Epithelial cell of esophagus (primary cell): ENCODE results near the gene OSBPL1A.

Source experiments
- DNase-seq: peaks from one replicate; pipeline ENCODE4 v3.0.0; 2010; ENCODE audit warnings: low read depth
- H3K4me3 ChIP-seq: 2 replicates; pipeline ENCODE4 v1.5.1; 2011; ENCODE audit warnings: mild to moderate bottlenecking, low read length, control low read depth
- CTCF ChIP-seq: IDR thresholded peaks from 2 replicates; pipeline ENCODE4 v1.5.1; 2011; ENCODE audit warnings: low read depth, mild to moderate bottlenecking, low read length, control low read depth, inconsistent platforms; ENCODE audit not compliant: insufficient read depth; ENCODE audit errors: missing control alignments

Gene OSBPL1A

GRCh38 chr18:24296276-24296675 lies 101.3 kb downstream of the OSBPL1A start:
- H3K4me3 ChIP-seq = no peak overlapping the region
- no peak for TF ChIP-seq CTCF
- no peak for DNase-seq

- TF ChIP-seq CTCF = no peak
- no peak for DNase-seq
These were observed 104.4 kb downstream of the OSBPL1A start for GRCh38 chr18:24293254-24293653.

GRCh38 chr18:24278591-24278990 lies 119.0 kb downstream of the OSBPL1A start:
- H3K4me3 ChIP-seq = no peak overlapping the region
- no peak for TF ChIP-seq CTCF
- no peak for DNase-seq

More at GRCh38 chr18:24293254-24293653, 104.4 kb downstream of the OSBPL1A start:
- H3K4me3 ChIP-seq = no peak overlapping the region

DNA sequence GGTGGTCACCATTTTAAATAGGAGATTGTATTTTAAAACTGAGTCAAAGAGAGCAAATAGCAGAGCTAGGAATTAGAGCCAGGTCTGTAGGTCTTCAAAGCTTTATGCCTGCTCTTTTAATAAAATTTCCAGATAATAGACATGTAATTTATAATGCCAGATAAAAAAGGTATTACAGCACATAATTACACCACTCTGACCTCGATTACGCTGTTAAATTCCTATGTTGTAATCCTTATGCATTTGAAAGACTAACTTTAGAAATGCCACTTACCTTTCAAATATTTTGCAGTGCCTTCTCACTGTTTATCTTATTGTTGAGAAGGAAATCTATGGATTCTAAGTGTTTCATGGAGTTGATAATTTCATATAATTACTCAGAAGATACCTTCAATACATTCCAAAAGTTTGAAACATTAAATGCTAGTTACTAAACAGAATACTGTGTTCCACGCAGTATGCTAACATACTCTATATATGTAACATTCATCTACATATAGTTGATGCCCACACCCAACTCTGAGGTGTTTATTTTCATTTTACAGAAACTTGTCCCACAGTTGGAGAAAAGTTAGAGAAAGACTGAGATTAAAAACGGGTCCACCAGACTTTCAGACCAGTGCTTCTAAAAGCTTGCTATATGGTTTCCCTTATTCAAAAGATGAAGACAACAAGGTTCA lies 120.0 kb downstream of the OSBPL1A start:
- H3K4me3 ChIP-seq = no peak overlapping the region
- no peak for DNase-seq
- no peak for TF ChIP-seq CTCF

GRCh38 chr18:24276994-24277393 lies 120.6 kb downstream of the OSBPL1A start:
- DNase-seq = no peak
- TF ChIP-seq CTCF = no peak
- H3K4me3 ChIP-seq = no peak overlapping the region

DNA sequence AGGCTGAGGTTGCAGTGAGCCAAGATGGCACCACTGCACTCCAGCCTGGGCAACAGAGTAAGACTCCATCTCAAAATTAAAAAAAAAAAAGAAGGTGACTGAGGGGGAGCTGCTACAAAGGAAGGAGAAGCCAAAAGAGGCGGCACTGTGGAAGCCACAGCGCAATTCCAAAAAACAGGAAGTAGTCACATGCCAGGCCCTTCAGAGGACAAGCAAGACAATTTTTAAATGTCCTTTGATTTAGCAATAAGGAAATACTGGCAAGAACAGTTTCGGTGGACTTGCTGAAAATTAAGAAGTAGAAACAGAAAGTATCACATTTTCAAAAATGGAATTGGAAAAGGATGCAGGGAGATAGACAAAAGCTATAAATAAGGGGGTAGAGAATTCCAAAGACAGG lies 122.8 kb downstream of the OSBPL1A start:
- H3K4me3 ChIP-seq = no peak overlapping the region
- no peak for TF ChIP-seq CTCF
- no peak for DNase-seq

DNA sequence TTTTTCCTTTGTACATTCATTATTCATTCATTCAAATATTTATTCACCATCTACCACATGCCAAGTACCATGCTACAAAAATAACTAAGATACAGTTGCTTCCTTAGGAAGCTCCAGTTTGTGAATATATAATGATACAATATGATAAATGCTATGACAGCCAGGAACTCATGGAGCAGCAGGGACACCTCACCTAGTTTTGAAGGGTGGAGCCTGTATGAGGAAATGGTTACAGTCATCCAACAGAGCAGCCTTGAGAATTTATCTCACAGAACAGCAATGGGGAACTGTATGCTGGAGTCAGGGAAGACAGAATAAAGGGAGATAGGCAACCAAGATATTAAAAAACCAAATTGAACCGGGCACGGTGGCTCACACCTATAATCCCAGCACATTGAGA lies 124.0 kb downstream of the OSBPL1A start:
- no peak overlapping the region for H3K4me3 ChIP-seq
- peak; percentile 85 for DNase-seq
- TF ChIP-seq CTCF = no peak
